GM15510 (cell line): ENCODE data around the gene S100A14.

Source experiments
- POLR2A ChIP-seq: IDR thresholded peaks from 3 replicates; pipeline ENCODE4 v1.6.1; 2011; ENCODE audit warnings: borderline replicate concordance; ENCODE audit not compliant: insufficient read length; ENCODE audit errors: extremely low read depth

Gene S100A14

DNA sequence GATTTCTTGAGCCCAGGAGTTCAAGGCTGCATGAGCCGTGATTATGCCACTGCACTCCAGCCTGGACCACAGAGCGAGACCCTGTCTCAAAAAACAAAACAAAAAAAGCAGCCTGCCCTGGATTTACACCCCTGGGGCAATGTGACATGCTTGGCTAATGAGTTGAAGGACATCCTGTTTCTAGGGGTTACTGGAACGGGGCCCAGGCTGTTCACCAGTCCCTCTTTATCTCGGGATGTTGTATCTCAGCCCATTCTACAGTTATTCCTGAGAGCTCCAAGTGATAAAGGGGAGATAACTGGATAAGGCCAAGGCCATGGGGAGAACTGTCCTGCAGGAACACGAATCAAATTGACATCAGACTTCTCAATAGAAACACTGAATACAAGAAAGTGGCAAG lies 28.8 kb downstream of the S100A14 start:
- TF ChIP-seq POLR2A: no peak

GRCh38 chr1:153586347-153586746 lies 29.8 kb downstream of the S100A14 start:
- TF ChIP-seq POLR2A: no peak

- no peak for TF ChIP-seq POLR2A
Measured at GRCh38 chr1:153585006-153585405, 31.1 kb downstream of the S100A14 start.

DNA sequence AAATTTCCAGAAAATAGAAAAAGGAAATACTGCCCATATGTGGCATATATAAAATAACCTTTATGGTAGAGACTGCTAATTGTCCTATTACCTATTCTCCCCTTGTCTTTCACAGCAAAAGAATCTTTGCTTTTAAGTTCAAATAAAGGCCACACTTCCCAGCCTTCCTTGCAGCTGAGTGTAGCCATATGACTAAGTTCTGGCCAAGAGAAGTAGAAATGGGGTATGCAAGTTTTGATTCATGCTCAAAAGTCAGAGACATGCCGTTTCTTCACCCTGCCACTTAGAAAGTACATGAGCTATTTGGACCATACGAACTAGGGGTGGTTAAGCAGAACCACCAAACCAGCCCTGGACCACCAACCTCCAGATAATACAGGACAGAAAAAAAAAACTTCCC lies 32.1 kb downstream of the S100A14 start:
- no peak for TF ChIP-seq POLR2A

DNA sequence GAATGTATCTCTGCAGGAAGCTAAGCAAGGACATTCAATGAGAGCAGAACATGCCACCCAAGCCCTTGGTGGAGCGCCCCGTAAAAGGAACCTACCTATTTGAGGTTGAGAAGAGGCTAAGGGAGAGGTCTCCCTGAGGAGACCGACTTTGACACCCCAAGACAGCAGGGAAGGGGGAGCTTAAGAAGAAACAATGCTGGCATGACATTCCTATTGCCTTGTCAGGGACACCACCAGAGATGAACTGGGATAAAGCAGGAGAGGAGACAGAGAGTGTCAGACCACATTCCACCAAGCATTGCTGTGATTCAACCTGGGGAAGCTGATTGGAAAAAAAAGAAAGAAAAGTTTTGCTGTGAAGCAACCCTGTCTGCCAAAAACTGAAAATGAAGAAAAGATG lies 37.2 kb downstream of the S100A14 start:
- TF ChIP-seq POLR2A: no peak

- TF ChIP-seq POLR2A: no peak
Measured at GRCh38 chr1:153578490-153578889, 37.6 kb downstream of the S100A14 start.

GRCh38 chr1:153577624-153578051 lies 38.5 kb downstream of the S100A14 start:
- no peak for TF ChIP-seq POLR2A

DNA sequence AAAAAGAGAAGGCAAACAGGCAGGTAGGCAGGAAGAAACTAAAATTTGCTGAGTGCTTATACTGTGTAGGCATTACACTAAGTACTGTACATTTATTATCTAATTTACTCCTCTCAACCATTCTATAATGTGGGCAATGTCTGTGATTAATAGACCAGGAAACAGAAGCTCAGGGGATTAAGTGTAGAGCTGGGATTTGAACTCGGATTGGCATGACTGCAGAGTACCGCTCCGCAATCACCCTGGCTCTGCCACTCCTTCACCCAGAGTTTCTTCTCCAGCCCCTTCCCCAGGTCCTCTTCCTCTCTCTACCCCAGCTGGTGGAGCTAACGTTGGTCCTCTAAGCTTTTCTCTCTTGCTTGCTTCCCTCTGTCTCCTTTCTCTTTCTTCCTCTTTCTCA lies 39.0 kb downstream of the S100A14 start:
- no peak for TF ChIP-seq POLR2A

DNA sequence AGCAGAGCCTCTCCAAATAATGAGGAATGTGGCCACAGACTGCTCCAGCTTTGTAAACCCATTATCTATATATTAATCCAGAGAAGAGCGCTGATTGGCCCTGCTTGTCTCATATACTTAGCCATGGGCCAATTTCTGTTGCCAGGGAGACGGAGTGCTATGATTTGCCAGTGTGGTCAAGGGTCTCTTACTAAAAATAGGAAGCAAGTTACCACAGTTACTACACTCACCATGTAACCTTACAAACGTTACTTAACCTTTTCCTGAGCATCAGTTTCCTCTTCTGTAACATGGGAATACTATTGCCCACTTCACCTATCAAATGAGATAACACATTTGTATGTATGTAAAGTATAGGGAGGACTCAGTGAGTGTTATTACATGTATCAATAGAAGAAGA lies 42.8 kb downstream of the S100A14 start:
- no peak for TF ChIP-seq POLR2A

DNA sequence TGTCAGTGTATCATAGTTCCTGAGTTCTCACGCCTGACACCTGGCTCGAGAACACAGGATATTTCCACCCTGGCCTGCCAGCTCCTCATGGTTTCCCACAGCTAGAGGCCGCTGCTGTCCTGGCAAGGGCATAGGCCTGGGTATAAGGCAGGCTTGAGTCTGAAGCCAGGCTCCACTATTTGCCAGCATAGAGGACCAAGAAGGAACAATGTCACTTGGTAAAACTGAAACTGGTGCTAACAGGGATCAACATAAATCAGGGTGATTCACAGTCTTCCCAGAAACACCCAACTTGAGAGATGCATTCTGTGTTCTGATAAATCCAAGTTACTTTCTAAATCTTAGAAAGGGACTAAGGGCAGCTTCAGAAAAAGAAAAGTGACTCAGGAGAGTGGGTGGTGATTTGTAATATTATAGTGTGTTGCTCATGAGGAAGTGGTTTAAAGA lies 43.5 kb downstream of the S100A14 start:
- no peak for TF ChIP-seq POLR2A

DNA sequence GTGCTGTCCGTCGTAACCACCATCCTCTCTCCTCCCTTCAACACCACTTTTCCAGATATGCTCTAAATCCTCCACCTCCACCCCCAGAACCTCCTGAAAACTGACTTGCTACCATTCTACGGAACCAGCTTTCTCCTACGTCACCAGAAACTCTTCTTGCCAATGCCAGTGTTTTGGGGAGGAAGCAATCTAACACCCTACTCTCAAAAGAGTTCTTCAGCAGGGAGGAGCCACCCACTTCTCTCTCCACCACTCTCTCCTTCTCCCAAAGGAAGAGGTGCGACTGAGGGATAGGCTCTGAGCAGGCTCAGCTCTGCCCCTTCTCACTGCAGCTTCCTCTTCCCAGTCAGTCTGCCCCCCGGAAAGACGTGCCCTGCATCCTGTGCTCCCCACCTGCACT lies 44.4 kb downstream of the S100A14 start:
- TF ChIP-seq POLR2A: no peak

DNA sequence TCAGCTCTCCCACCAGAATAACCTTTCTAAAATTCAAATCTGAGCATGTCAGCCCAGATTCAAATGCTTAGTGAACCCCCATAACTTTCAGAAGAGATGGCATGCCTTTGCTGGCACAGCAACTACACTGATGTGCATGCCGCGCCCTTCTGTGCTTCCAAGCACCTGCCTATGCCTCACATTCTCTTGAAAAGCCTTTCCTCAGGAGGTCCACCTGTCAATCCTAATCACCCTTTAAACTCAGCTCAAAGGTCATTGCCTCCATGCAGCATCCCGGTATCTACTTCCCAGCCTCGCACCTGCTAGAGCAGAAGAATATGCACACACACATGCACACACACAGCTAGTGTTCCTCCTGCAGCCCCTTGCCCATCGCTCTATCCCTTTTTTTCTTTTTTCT lies 45.3 kb downstream of the S100A14 start:
- no peak for TF ChIP-seq POLR2A

GRCh38 chr1:153569465-153569864 lies 46.7 kb downstream of the S100A14 start:
- no peak for TF ChIP-seq POLR2A

- TF ChIP-seq POLR2A: no peak
Measured at GRCh38 chr1:153568367-153569099, 47.6 kb downstream of the S100A14 start.

- no peak for TF ChIP-seq POLR2A
Measured at GRCh38 chr1:153567621-153568366, 48.3 kb downstream of the S100A14 start.
